HEK293 (cell line): ENCODE measurements around the gene AFG1L.

Source experiments
- CTCF ChIA-PET: fragments of 350-600 bp; formaldehyde crosslinking; extraction: SDS; loops from one replicate; lab custom pipeline; 2021; ENCODE audit warnings: antibody characterized with exemption; lab: Yijun Ruan, JAX
- POLR2A ChIA-PET: fragments of 300-600 bp; formaldehyde crosslinking; extraction: SDS; loops from one replicate; lab custom pipeline; 2020; ENCODE audit warnings: antibody characterized with exemption, inconsistent platforms; lab: Yijun Ruan, JAX
- H3K27ac ChIP-seq: fragments of 200-500 bp; sonication (Bioruptor generic); 2 replicates; pipeline ENCODE4 v1.5.1; 2014; ENCODE audit warnings: low read depth, low read length, control low read depth, inconsistent platforms; ENCODE audit errors: extremely low read depth
- H3K36me3 ChIP-seq, 2 experiments: fragments of 200-500 bp in 1 of 2; sonication (Bioruptor generic) in 1 of 2; 1 replicate in 1 of 2; 2 replicates in 1 of 2; pipeline ENCODE4 v1.5.1; 2014 to 2017; ENCODE audit warnings: inconsistent platforms in 2 of 2, low read length in 2 of 2; ENCODE audit not compliant: control insufficient read depth in 2 of 2, insufficient read depth in 1 of 2
- H3K4me1 ChIP-seq: fragments of 200-500 bp; sonication (Bioruptor generic); 2 replicates; pipeline ENCODE4 v1.5.1; 2014; ENCODE audit warnings: mild to moderate bottlenecking, low read length, inconsistent platforms; ENCODE audit not compliant: control insufficient read depth, insufficient read depth
- H3K4me3 ChIP-seq: 2 replicates; pipeline ENCODE4 v1.5.1; 2011; ENCODE audit warnings: low read depth, mild to moderate bottlenecking, control low read depth, low read length, moderate library complexity
- H3K9me3 ChIP-seq: fragments of 200-500 bp; sonication (Bioruptor generic); 2 replicates; pipeline ENCODE4 v1.5.1; 2014; ENCODE audit warnings: low read depth, low read length, inconsistent platforms; ENCODE audit not compliant: control insufficient read depth, insufficient read depth
- TCF7L2 ChIP-seq: IDR thresholded peaks from 2 replicates; pipeline ENCODE4 v1.6.1; 2011; ENCODE audit warnings: low read depth, mild to moderate bottlenecking, inconsistent platforms, low read length, moderate library complexity, borderline replicate concordance
- WT1 ChIP-seq: fragments of 450-650 bp; formaldehyde crosslinking; IDR thresholded peaks from 2 replicates; pipeline ENCODE4 v1.5.1; 2016; ENCODE audit warnings: missing biosample characterization, missing genetic modification characterization
- ZBTB1 ChIP-seq: fragments of 450-650 bp; formaldehyde crosslinking; IDR thresholded peaks from 2 replicates; pipeline ENCODE4 v1.5.1; 2016; ENCODE audit warnings: missing biosample characterization, missing genetic modification characterization
- ZNF114 ChIP-seq: fragments of 450-650 bp; formaldehyde crosslinking; IDR thresholded peaks from 2 replicates; pipeline ENCODE4 v1.5.0; 2017; ENCODE audit warnings: missing biosample characterization, missing genetic modification characterization
- ZNF157 ChIP-seq: fragments of 450-650 bp; formaldehyde crosslinking; IDR thresholded peaks from 2 replicates; pipeline ENCODE4 v1.5.1; 2016; ENCODE audit warnings: missing biosample characterization, missing genetic modification characterization
- ZNF350 ChIP-seq: fragments of 450-650 bp; formaldehyde crosslinking; IDR thresholded peaks from 2 replicates; pipeline ENCODE4 v1.5.0; 2017; ENCODE audit warnings: missing biosample characterization, mild to moderate bottlenecking, missing genetic modification characterization
- ZNF501 ChIP-seq: fragments of 450-650 bp; formaldehyde crosslinking; IDR thresholded peaks from 2 replicates; pipeline ENCODE4 v1.5.1; 2016; ENCODE audit warnings: missing biosample characterization, missing genetic modification characterization
- ZNF626 ChIP-seq: fragments of 450-650 bp; sonication (Bioruptor Pico); formaldehyde crosslinking; IDR thresholded peaks from 2 replicates; pipeline ENCODE4 v1.5.1; 2018; ENCODE audit warnings: missing biosample characterization, missing genetic modification characterization, inconsistent platforms
- ZNF658 ChIP-seq: fragments of 450-650 bp; formaldehyde crosslinking; IDR thresholded peaks from 2 replicates; pipeline ENCODE4; 2016; ENCODE audit warnings: missing biosample characterization, missing genetic modification characterization
- ZXDB ChIP-seq: fragments of 450-650 bp; formaldehyde crosslinking; IDR thresholded peaks from 2 replicates; pipeline ENCODE4 v1.5.1; 2016; ENCODE audit warnings: missing biosample characterization, missing genetic modification characterization
- TF ChIP-seq, protein P1 (sequence below): sonication (generic); formaldehyde crosslinking; IDR thresholded peaks from 2 replicates; pipeline ENCODE4 v1.8.1; 2022; ENCODE audit warnings: mild to moderate bottlenecking, moderate library complexity, missing genetic modification reagents
- TF ChIP-seq, protein P2 (sequence below): fragments of 450-650 bp; IDR thresholded peaks from 2 replicates; pipeline ENCODE4 v1.5.1; 2018; ENCODE audit warnings: missing biosample characterization, missing genetic modification characterization
- TF ChIP-seq, protein P3 (sequence below): fragments of 450-650 bp; formaldehyde crosslinking; IDR thresholded peaks from 2 replicates; pipeline ENCODE4 v1.5.1; 2017; ENCODE audit warnings: missing biosample characterization, missing genetic modification characterization
- TF ChIP-seq, protein P4 (sequence below): fragments of 450-650 bp; formaldehyde crosslinking; IDR thresholded peaks from 2 replicates; pipeline ENCODE4 v1.5.1; 2017; ENCODE audit warnings: missing biosample characterization, missing genetic modification characterization
- TF ChIP-seq, protein P5 (sequence below): fragments of 450-650 bp; formaldehyde crosslinking; IDR thresholded peaks from 2 replicates; pipeline ENCODE4 v1.5.1; 2016; ENCODE audit warnings: missing biosample characterization, missing genetic modification characterization
- TF ChIP-seq, protein P6 (sequence below): fragments of 450-650 bp; formaldehyde crosslinking; IDR thresholded peaks from 2 replicates; pipeline ENCODE4 v1.5.1; 2016; ENCODE audit warnings: missing biosample characterization, missing genetic modification characterization

The AFG1L gene

DNA sequence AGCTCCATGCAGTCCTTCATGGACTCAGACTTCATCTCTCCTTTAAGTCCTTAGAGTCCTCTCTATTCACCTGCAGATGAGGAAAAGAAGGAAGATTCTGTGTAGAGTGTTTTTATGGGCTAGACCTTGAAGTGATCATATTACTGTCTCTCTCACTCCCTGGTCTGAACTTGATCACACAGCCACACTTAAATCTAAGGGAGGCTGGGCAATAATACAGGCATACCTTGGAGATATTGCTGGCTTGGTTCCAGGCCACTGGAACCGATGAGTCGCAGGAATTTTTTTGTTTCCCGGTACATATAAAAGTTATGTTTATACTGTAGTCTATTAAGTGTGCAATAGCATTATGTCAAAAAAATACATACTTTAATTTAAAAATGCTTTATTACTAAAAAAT, 206.7 kb downstream of the AFG1L start:
- Histone ChIP-seq H3K4me1 (0 out of 2 replicates have a peak, but pooled peaks cover 4% of the 10 kb centered on the region), H3K9me3 (no peaks in the 10 kb centered on the region), H3K27ac (no peak overlapping the region), H3K36me3 (no peaks in the 10 kb centered on the region; a peak in 1 of 3 replicates), H3K4me3 (no peak overlapping the region)
- TF ChIP-seq ZNF350 (peak; percentile 54; the same call in 1 of the 2 replicates), WT1 (tag by site-specific recombination) (0 out of 2 replicates have a peak, but pooled peaks have one; percentile 37), ZXDB (no peak), ZNF501 (tag by site-specific recombination) (no peak), ZNF658 (tag by site-specific recombination) (no peak)
- ChIA-PET POLR2A (no interaction called here), CTCF (interaction anchor here (1.0 to 1.6 kb wide), 3 partner anchors 9 to 452 kb away, joined by 3 to 6 read pairs (median 4); no protein-coding TSS in a partner anchor)

DNA sequence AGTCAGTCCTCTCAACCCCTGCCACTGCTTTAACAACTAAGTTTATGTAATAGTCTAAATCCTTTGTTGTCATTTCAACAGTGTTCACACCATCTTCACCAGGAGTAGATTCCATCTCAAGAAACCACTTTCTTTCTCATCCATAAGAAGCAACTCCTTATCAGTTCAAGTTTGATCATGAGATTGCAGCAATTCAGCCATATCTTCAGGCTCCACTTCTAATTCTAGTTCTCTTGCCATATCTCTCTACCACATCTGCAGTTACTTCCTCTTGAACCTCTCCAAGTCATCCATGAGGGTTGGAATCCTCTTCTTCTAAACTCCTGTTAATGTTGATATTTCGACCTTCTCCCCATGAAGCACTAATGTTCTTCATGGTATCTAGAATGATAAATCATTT, 208.0 kb downstream of the AFG1L start:
- no peaks in the 10 kb centered on the region for H3K9me3 ChIP-seq

More for the DNA sequence above, 208.0 kb downstream of the AFG1L start:
- ChIA-PET POLR2A (no interaction called here), CTCF (interaction anchor here (1.9 kb wide), 1 partner anchor 11 kb away, joined by 10 read pairs; no protein-coding TSS in a partner anchor)
- Histone ChIP-seq H3K4me3 (no peak overlapping the region), H3K27ac (no peak overlapping the region), H3K4me1 (0 out of 2 replicates have a peak, but pooled peaks cover 4% of the 10 kb centered on the region), H3K36me3 (no peaks in the 10 kb centered on the region; a peak in 1 of 3 replicates)
- TF ChIP-seq, protein P1, sequence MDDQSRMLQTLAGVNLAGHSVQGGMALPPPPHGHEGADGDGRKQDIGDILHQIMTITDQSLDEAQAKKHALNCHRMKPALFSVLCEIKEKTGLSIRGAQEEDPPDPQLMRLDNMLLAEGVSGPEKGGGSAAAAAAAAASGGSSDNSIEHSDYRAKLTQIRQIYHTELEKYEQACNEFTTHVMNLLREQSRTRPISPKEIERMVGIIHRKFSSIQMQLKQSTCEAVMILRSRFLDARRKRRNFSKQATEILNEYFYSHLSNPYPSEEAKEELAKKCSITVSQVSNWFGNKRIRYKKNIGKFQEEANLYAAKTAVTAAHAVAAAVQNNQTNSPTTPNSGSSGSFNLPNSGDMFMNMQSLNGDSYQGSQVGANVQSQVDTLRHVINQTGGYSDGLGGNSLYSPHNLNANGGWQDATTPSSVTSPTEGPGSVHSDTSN (CRISPR knock-in tag) = no peak
- TF ChIP-seq, protein P2, sequence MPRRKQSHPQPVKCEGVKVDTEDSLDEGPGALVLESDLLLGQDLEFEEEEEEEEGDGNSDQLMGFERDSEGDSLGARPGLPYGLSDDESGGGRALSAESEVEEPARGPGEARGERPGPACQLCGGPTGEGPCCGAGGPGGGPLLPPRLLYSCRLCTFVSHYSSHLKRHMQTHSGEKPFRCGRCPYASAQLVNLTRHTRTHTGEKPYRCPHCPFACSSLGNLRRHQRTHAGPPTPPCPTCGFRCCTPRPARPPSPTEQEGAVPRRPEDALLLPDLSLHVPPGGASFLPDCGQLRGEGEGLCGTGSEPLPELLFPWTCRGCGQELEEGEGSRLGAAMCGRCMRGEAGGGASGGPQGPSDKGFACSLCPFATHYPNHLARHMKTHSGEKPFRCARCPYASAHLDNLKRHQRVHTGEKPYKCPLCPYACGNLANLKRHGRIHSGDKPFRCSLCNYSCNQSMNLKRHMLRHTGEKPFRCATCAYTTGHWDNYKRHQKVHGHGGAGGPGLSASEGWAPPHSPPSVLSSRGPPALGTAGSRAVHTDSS = no peak
- TF ChIP-seq, protein P3, sequence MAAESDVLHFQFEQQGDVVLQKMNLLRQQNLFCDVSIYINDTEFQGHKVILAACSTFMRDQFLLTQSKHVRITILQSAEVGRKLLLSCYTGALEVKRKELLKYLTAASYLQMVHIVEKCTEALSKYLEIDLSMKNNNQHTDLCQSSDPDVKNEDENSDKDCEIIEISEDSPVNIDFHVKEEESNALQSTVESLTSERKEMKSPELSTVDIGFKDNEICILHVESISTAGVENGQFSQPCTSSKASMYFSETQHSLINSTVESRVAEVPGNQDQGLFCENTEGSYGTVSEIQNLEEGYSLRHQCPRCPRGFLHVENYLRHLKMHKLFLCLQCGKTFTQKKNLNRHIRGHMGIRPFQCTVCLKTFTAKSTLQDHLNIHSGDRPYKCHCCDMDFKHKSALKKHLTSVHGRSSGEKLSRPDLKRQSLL = no peak
- TF ChIP-seq TCF7L2 (no peak), ZBTB1 (tag by site-specific recombination) (no peak), ZNF157 (no peak), ZNF114 (no peak), ZNF350 (no peak), ZNF626 (no peak)
- TF ChIP-seq, protein P4, sequence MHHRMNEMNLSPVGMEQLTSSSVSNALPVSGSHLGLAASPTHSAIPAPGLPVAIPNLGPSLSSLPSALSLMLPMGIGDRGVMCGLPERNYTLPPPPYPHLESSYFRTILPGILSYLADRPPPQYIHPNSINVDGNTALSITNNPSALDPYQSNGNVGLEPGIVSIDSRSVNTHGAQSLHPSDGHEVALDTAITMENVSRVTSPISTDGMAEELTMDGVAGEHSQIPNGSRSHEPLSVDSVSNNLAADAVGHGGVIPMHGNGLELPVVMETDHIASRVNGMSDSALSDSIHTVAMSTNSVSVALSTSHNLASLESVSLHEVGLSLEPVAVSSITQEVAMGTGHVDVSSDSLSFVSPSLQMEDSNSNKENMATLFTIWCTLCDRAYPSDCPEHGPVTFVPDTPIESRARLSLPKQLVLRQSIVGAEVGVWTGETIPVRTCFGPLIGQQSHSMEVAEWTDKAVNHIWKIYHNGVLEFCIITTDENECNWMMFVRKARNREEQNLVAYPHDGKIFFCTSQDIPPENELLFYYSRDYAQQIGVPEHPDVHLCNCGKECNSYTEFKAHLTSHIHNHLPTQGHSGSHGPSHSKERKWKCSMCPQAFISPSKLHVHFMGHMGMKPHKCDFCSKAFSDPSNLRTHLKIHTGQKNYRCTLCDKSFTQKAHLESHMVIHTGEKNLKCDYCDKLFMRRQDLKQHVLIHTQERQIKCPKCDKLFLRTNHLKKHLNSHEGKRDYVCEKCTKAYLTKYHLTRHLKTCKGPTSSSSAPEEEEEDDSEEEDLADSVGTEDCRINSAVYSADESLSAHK (tag by site-specific recombination) = no peak
- TF ChIP-seq, protein P5, sequence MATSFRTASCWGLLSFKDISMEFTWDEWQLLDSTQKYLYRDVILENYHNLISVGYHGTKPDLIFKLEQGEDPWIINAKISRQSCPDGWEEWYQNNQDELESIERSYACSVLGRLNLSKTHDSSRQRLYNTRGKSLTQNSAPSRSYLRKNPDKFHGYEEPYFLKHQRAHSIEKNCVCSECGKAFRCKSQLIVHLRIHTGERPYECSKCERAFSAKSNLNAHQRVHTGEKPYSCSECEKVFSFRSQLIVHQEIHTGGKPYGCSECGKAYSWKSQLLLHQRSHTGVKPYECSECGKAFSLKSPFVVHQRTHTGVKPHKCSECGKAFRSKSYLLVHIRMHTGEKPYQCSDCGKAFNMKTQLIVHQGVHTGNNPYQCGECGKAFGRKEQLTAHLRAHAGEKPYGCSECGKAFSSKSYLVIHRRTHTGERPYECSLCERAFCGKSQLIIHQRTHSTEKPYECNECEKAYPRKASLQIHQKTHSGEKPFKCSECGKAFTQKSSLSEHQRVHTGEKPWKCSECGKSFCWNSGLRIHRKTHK (tag by site-specific recombination) = no peak
- TF ChIP-seq, protein P6, sequence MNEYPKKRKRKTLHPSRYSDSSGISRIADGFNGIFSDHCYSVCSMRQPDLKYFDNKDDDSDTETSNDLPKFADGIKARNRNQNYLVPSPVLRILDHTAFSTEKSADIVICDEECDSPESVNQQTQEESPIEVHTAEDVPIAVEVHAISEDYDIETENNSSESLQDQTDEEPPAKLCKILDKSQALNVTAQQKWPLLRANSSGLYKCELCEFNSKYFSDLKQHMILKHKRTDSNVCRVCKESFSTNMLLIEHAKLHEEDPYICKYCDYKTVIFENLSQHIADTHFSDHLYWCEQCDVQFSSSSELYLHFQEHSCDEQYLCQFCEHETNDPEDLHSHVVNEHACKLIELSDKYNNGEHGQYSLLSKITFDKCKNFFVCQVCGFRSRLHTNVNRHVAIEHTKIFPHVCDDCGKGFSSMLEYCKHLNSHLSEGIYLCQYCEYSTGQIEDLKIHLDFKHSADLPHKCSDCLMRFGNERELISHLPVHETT = no peak
